Colonic mucosa (tissue), 4 donors: ENCODE results near the gene ATP9A. TPM values are rescaled to one million over a fixed set of nuclear protein-coding genes. Genes with fewer than 3 reads are reported as not detected.
"Not testable (repeated sequence)": the region's sequence is repeated elsewhere in the genome, so short reads cannot be mapped to it uniquely, and the experiment has no call there.

Source experiments
- DNase-seq: peaks from one replicate; pipeline ENCODE4 v3.0.0-alpha.2; 2020
- H3K27ac ChIP-seq: fragments of 200-600 bp; one replicate; pipeline ENCODE4 v1.8.0; 2021
- H3K27me3 ChIP-seq: fragments of 200-600 bp; one replicate; pipeline ENCODE4 v1.8.0; 2021
- H3K36me3 ChIP-seq: fragments of 200-600 bp; one replicate; pipeline ENCODE4 v1.8.0; 2021
- H3K4me1 ChIP-seq: fragments of 200-600 bp; one replicate; pipeline ENCODE4 v1.8.0; 2021; ENCODE audit warnings: mild to moderate bottlenecking
- H3K4me3 ChIP-seq: fragments of 200-600 bp; one replicate; pipeline ENCODE4 v1.8.0; 2021
- H3K9ac ChIP-seq, 2 donors: one replicate each; pipeline ENCODE4 v1.7.0; 2013; ENCODE audit warnings: control low read depth in 2 of 2, low read depth in 2 of 2, low read length in 2 of 2
- H3K9me3 ChIP-seq: fragments of 200-600 bp; one replicate; pipeline ENCODE4 v1.8.0; 2021
- intact Hi-C: fragments of 100-400 bp; cut with DNase I; formaldehyde crosslinking; loops from one replicate; pipeline ENCODE4 v1.14.1; 2022
- total RNA-seq, 2 donors: library from RNA; stranded (reverse); fragmentation: NEBNext Ultra II Directional in 1 of 2; extraction: Animal tissue kit (Norgen Biotek cat#: 25700) in 1 of 2; gene quantifications; one replicate each; pipeline ENCODE4 v1.2.1, GENCODE V29; 2021
- TF ChIP-seq, protein P1 (sequence below): fragments of 200-600 bp; IDR thresholded peaks from one replicate; pipeline ENCODE4 v1.8.0; 2022; ENCODE audit warnings: antibody characterized with exemption, mild to moderate bottlenecking
- donor health status: healthy.
- donor health status: DM: no; HTN: no; CAD: no.
- donor health status: DM: no; HTN: no; CAD: no.

The ATP9A gene
- total RNA-seq, 2 donors from 2014 or later: 40.2 to 70.1 TPM

DNA sequence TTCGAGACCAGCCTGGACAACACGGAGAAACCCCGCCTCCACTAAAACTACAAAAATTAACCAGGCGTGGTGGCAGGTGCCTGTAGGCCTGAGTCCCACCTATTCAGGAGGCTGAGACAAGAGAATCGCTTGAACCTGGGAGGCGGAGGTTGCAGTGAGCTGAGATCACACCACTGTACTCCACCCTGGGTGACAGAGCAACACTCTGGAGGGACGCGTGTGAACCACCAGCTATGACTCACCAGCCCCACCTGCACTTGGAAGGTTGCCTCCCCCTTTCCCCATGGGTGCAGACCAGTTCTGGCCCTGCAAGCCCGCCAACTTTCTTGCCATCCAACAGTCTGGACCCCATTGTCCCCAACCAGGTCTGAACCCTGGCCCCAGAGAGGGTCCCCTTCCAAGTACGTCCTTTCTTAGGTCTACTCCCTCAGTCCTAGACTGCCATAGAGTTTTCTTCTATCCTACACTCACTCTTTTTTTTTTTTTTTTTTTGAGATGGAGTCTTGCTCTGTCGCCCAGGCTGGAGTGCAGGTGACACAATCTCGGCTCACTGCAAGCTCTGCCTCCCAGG is 29.2 kb downstream of the ATP9A start:
- no peaks in the 10 kb centered on the region for H3K36me3 ChIP-seq
- peaks cover 6% of the 10 kb centered on the region for H3K4me1 ChIP-seq
- no peaks in the 10 kb centered on the region for H3K27me3 ChIP-seq
- intact Hi-C loops: no loop called here
- H3K27ac ChIP-seq: no peak overlapping the region
- TF ChIP-seq, protein P1, sequence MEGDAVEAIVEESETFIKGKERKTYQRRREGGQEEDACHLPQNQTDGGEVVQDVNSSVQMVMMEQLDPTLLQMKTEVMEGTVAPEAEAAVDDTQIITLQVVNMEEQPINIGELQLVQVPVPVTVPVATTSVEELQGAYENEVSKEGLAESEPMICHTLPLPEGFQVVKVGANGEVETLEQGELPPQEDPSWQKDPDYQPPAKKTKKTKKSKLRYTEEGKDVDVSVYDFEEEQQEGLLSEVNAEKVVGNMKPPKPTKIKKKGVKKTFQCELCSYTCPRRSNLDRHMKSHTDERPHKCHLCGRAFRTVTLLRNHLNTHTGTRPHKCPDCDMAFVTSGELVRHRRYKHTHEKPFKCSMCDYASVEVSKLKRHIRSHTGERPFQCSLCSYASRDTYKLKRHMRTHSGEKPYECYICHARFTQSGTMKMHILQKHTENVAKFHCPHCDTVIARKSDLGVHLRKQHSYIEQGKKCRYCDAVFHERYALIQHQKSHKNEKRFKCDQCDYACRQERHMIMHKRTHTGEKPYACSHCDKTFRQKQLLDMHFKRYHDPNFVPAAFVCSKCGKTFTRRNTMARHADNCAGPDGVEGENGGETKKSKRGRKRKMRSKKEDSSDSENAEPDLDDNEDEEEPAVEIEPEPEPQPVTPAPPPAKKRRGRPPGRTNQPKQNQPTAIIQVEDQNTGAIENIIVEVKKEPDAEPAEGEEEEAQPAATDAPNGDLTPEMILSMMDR: no peak
- no peak overlapping the region for H3K4me3 ChIP-seq
- DNase-seq: no peak
- H3K9me3 ChIP-seq: no peaks in the 10 kb centered on the region
- H3K9ac ChIP-seq: no peak overlapping the region

GRCh38 chr20:51738261-51738660 is 29.9 kb downstream of the ATP9A start:
- H3K27me3 ChIP-seq, H3K9me3 ChIP-seq, H3K4me3 ChIP-seq, DNase-seq, H3K27ac ChIP-seq, H3K4me1 ChIP-seq, H3K36me3 ChIP-seq, intact Hi-C loops, H3K9ac ChIP-seq: not testable (repeated sequence)

GRCh38 chr20:51736947-51737346 is 31.2 kb downstream of the ATP9A start:
- no peak for DNase-seq
- Histone ChIP-seq H3K36me3 (no peaks in the 10 kb centered on the region), H3K27me3 (no peaks in the 10 kb centered on the region), H3K27ac (no peak overlapping the region), H3K4me1 (peaks cover under 1% of the 10 kb centered on the region), H3K9me3 (no peaks in the 10 kb centered on the region), H3K9ac (no peak overlapping the region), H3K4me3 (no peak overlapping the region)
- TF ChIP-seq, protein P1: no peak
- intact Hi-C loops: no loop called here

DNA sequence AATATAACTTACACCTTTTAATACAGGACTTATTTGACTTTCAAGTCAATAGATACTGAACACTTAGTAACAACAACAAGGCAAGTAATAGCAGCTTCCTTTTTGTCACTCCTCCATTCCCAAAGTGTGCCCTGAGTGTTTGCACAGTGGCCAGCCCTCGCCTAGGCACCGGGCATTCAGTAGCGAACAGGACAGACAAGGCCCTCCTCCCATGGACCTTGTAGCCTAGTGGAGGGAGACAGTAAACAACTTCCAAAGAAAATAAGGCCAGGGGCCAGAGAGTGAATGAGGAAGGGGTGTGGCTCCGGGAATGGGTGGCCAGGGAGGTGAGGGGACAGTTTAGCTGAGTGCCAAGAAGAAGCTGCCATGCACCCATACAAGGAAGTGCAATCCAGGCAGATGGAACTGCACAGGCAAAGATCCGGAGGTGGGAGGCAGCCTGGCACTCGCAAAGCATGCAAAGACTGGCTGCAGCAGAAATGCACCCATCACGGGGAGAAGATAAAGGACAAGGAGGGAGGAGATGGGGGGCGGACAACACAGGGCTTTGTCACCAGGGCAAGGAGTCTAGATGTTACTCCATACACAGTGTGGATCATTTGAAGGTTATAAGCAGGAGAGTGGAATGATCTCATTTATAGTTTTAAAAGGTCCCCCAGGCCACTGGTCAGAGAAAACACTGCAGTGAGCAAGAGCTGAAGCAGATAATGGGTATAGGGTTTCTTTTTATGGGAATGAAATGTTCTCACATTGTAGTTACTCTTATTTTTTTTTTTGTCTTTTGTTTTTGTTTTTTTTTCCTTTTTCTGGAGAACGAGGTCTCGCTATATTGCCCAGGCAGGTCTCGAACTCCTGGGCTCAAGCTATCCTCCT is 32.2 kb downstream of the ATP9A start:
- Histone ChIP-seq H3K36me3 (no peaks in the 10 kb centered on the region), H3K27ac (peak overlapping the region; percentile 68), H3K4me1 (no peaks in the 10 kb centered on the region), H3K9me3 (no peaks in the 10 kb centered on the region), H3K4me3 (no peak overlapping the region), H3K27me3 (no peaks in the 10 kb centered on the region), H3K9ac (peak overlapping the region in 1 of 2 donors; percentile 2)
- intact Hi-C loops: no loop called here
- peak; percentile 81 for DNase-seq
- TF ChIP-seq, protein P1: no peak

DNA sequence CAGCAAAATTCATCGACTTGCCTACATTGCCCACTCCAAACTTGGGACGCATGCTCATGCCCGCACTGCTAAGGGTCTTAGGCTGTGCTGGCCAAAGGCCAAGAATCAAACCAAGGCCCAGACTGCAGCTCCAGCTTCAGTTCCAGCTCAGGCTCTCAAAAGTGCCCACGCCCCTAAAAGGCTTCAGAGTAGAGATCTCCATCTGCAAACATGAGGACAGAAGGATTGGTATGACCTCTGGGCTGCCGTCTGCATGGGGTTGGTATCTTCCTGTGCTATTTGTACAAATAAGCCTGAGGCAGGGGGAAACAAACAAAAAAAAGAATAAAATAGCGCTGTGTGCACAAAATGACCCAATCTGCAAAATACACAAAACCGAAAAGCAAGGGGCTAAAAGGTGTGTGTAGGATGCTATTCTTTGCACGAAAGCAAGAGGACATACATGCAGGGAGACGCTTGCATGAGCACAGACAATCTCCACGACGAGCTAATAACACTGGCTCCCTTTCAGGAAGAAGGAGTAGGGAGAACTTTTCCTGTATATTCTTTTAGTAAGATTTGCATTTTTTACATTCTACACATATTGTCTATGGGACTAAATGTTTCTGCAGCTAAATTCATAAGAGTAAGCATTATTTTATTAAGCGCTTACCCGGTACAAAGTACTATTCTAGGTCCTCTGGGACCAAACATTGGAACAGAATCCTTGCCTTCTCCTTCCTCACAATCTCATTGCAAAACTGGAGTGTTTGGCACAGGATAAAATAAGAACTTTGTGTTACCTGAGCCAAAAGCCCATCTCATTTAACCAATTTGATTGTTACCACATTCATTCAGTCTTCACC is 33.1 kb downstream of the ATP9A start:
- intact Hi-C loops: no loop called here

More for the DNA sequence above, 33.1 kb downstream of the ATP9A start:
- no peaks in the 10 kb centered on the region for H3K9me3 ChIP-seq
- no peaks in the 10 kb centered on the region for H3K36me3 ChIP-seq
- peak overlapping the region in 1 of 2 donors; percentile 2 for H3K9ac ChIP-seq
- no peaks in the 10 kb centered on the region for H3K27me3 ChIP-seq
- H3K27ac ChIP-seq: peak overlapping the region; percentile 68
- H3K4me1 ChIP-seq: no peaks in the 10 kb centered on the region
- no peak for DNase-seq
- TF ChIP-seq, protein P1: no peak
- no peak overlapping the region for H3K4me3 ChIP-seq
